ENCODE measurements around the gene B3GALT6. TPM values are rescaled to one million over a fixed set of nuclear protein-coding genes. Genes with fewer than 3 reads are reported as not detected.

The B3GALT6 gene
- total and polyA plus RNA-seq, 5 donors from 2014 or later, result 4.0 to 11.5 (median 9.4) TPM

DNA sequence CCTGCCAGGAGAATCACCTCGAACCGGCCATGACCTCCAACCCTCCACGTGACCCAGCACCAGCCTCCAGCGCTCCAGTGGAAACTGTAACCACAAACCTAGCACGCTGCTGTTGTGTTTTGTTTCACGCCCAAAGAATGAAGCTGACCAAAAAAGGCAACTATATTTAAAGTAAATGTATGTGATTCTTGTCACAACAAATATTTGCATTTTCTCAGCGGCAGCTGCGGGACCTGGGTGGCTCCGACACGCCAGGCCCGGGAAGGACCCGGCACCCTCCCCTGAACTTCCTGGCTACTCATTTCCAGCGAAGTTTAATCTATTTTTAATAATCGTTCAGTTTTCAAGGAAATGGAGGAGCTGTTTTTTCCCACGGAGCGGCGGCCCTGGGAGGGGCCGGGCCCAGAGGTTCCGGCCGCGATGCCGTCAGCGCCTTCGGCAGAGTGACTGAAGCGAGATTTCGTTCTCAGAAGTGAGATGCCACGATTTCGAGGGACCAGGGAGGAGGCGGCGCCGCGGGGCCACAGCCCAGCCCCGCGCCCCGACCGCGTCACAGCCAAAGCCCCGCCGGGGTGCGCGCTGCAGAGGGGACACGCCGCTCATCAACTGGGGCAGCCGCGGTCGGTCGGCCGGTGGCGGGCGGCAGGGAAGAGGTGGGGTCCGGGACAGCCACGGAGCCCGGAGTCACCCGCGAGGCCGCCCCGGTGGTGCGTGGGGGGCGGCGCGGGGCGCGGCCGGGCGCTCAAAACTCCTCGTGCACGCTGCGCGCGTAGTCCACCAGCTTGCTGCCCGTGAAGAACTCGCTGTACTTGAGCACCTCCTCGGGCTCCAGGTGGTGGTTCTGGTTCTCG is 15.0 kb upstream of the B3GALT6 start:
- peaks cover 13% of the 10 kb centered on the region for H3K36me3 Mint-ChIP-seq
- H3K9me3 ChIP-seq (ENCODE audit: control insufficient read depth in 2 of 2, low read length in 2 of 2), result no peaks in the 10 kb centered on the region
- peaks cover 0 to 2% (median 0%) of the 10 kb centered on the region in 7 donors for H3K9me3 Mint-ChIP-seq
- peaks cover 6% of the 10 kb centered on the region for H3K27me3 Mint-ChIP-seq
- H3K27me3 ChIP-seq (ENCODE audit: control insufficient read depth, insufficient read depth, low read length), result no peaks in the 10 kb centered on the region
- H3K4me3 Mint-ChIP-seq, result peak overlapping the region; percentile 80 to 98 (median 87)
- DNase-seq (peak; percentile 49 to 59 (median 57)), ATAC-seq (ENCODE audit: low read depth in 2 of 2) (peak; percentile 22 to 42)
- H3K36me3 ChIP-seq (ENCODE audit: control insufficient read depth, insufficient read depth, low read length), result peaks cover 9% of the 10 kb centered on the region
- H3K27ac Mint-ChIP-seq, result peak overlapping the region; percentile 98 to 99 (median 98)
- H3K4me3 ChIP-seq (ENCODE audit: low read depth, low read length), result no peak overlapping the region
- peaks cover 71% of the 10 kb centered on the region for H3K4me1 ChIP-seq (ENCODE audit: control insufficient read depth, insufficient read depth, low read length, poor library complexity, severe bottlenecking)
- H3K27ac ChIP-seq (ENCODE audit: insufficient read depth, low read length, poor library complexity, severe bottlenecking), result peak overlapping the region; percentile 84
- H3K4me1 Mint-ChIP-seq, result peaks cover 3 to 44% (median 18%) of the 10 kb centered on the region in 4 donors

DNA sequence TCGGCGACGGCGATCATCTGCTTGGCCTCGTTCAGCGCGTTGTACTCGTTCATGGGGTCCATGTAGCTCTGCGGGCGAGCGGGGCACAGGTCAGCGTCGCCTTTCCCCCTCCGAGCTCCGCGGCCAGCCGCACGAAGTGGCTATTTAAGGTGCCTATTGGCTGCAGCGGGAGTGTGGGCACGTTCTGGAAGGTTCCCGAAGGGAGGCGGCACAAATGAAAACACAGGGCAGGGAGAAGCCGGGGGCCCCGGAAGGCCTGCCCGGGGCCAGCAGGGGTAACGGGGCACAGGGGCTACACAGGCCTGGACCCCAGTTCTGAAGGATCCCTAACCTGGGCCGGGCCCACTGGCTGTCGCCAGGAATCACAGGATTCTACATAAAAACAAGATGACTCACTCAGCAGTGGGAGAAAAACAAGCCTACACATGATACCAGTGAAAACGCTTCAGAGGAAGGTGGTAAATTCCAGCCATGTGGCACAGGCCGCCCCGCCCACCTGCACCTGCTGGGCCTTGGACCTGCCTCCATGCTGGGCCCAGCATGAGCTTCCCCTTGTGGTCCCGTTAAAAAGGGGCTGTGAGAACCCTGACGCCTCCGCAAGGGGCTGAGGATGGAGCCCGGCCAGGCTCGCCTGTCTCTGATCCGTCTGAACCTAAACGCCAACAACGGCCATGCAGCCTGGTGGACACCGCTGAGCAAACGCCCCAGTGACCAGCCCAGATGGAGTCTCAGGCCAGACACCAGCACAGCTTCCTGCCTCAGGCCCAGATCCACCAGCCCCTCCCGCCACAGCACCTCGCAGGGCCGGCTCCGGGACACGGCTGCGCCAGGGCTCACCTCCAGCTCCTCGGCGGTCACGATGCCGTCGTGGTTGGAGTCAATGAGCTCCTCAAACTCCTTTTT is 14.2 kb upstream of the B3GALT6 start:
- no peaks in the 10 kb centered on the region for H3K27me3 ChIP-seq (ENCODE audit: control insufficient read depth, insufficient read depth, low read length)
- H3K9me3 Mint-ChIP-seq, result peaks cover 0 to 2% (median 0%) of the 10 kb centered on the region in 7 donors
- no peak overlapping the region for H3K4me3 ChIP-seq (ENCODE audit: low read depth, low read length)
- H3K4me1 Mint-ChIP-seq, result peaks cover 5 to 44% (median 19%) of the 10 kb centered on the region in 4 donors
- peak overlapping the region in 2 of 3 donors; percentile 38 to 67 for H3K27ac Mint-ChIP-seq
- H3K4me3 Mint-ChIP-seq, result peak overlapping the region in 2 of 4 donors; percentile 15 to 21
- ATAC-seq (ENCODE audit: low read depth in 2 of 2), result no peak
- H3K27me3 Mint-ChIP-seq, result peaks cover 6% of the 10 kb centered on the region
- no peaks in the 10 kb centered on the region for H3K9me3 ChIP-seq (ENCODE audit: control insufficient read depth in 2 of 2, low read length in 2 of 2)
- H3K4me1 ChIP-seq (ENCODE audit: control insufficient read depth, insufficient read depth, low read length, poor library complexity, severe bottlenecking), result peaks cover 63% of the 10 kb centered on the region
- H3K27ac ChIP-seq (ENCODE audit: insufficient read depth, low read length, poor library complexity, severe bottlenecking), result peak overlapping the region; percentile 84
- H3K36me3 ChIP-seq (ENCODE audit: control insufficient read depth, insufficient read depth, low read length), result peaks cover 15% of the 10 kb centered on the region
- no peak for DNase-seq
- peaks cover 16% of the 10 kb centered on the region for H3K36me3 Mint-ChIP-seq

DNA sequence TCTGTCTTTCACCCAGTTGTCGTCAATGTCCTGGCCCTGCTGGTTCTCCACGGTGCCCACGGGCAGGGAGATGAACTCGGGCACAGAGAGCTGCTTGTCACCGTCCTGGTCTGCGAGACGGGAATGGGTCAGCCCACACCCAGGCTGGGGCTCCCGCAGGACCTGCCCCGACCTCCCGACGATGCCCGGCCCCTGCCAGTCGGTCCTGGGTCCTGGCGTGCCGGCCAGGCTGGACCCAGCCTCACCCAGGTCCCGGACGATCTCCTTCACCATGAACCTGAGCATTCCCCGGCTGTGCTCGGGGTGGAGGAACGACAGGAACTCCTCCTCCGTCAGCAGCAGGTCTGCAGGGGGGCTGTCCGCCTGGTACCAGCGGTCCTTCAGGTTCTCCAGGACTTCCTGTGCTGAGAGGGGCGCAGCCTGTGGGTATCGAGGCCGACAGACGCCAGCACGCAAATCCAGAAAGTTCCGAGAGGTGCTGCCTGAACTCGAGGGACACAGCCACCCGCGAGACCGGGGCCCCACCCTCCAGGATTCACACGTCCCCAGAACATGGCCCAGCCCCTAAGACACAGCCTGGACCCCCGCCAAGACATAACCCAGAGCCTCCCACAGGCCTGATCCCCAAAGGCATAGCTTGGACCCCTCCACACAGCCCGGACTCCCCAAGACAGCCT is 13.4 kb upstream of the B3GALT6 start:
- H3K27ac Mint-ChIP-seq, result peak overlapping the region; percentile 67 to 88 (median 86)
- Histone ChIP-seq H3K27me3 (ENCODE audit: control insufficient read depth, insufficient read depth, low read length) (no peaks in the 10 kb centered on the region), H3K27ac (ENCODE audit: insufficient read depth, low read length, poor library complexity, severe bottlenecking) (peak overlapping the region; percentile 84), H3K9me3 (ENCODE audit: control insufficient read depth in 2 of 2, low read length in 2 of 2) (no peaks in the 10 kb centered on the region), H3K4me1 (ENCODE audit: control insufficient read depth, insufficient read depth, low read length, poor library complexity, severe bottlenecking) (peaks cover 55% of the 10 kb centered on the region), H3K4me3 (ENCODE audit: low read depth, low read length) (no peak overlapping the region), H3K36me3 (ENCODE audit: control insufficient read depth, insufficient read depth, low read length) (peaks cover 21% of the 10 kb centered on the region)
- H3K4me3 Mint-ChIP-seq, result peak overlapping the region in 2 of 4 donors; percentile 39 to 47
- ATAC-seq (ENCODE audit: low read depth in 2 of 2), result no peak
- peaks cover 19% of the 10 kb centered on the region for H3K36me3 Mint-ChIP-seq
- no peak for DNase-seq
- peaks cover 6% of the 10 kb centered on the region for H3K27me3 Mint-ChIP-seq
- peaks cover 0 to 2% (median 0%) of the 10 kb centered on the region in 7 donors for H3K9me3 Mint-ChIP-seq
- peaks cover 5 to 42% (median 20%) of the 10 kb centered on the region in 4 donors for H3K4me1 Mint-ChIP-seq

DNA sequence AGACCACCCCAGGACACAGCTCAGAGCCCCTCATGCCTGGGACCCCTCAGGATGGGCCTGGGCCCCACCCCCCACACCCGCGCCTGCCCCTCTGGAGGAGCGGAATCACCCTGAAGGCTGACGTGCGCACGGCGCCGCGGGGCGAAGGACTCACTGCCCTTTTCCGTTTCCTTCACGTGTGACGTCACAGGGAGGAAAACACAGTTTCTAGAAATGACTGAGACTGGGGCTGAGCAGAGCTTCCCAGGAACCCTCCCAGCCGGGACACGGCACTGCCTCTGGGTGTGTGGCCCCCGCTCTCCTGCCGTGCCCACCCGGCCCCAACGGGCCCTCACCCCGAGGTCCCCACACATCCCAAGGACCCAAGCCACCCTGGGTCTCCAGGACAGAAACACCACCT is 12.7 kb upstream of the B3GALT6 start:
- Histone ChIP-seq H3K27me3 (ENCODE audit: control insufficient read depth, insufficient read depth, low read length) (no peaks in the 10 kb centered on the region), H3K36me3 (ENCODE audit: control insufficient read depth, insufficient read depth, low read length) (peaks cover 21% of the 10 kb centered on the region), H3K4me3 (ENCODE audit: low read depth, low read length) (no peak overlapping the region), H3K27ac (ENCODE audit: insufficient read depth, low read length, poor library complexity, severe bottlenecking) (peak overlapping the region; percentile 84), H3K9me3 (ENCODE audit: control insufficient read depth in 2 of 2, low read length in 2 of 2) (no peaks in the 10 kb centered on the region), H3K4me1 (ENCODE audit: control insufficient read depth, insufficient read depth, low read length, poor library complexity, severe bottlenecking) (peaks cover 49% of the 10 kb centered on the region)
- peak overlapping the region in 2 of 3 donors; percentile 86 to 88 for H3K27ac Mint-ChIP-seq
- H3K27me3 Mint-ChIP-seq, result peaks cover 6% of the 10 kb centered on the region
- peak overlapping the region; percentile 7 to 56 (median 43) for H3K4me3 Mint-ChIP-seq
- peak; percentile 53 to 68 (median 58) for DNase-seq
- peaks cover 19% of the 10 kb centered on the region for H3K36me3 Mint-ChIP-seq
- H3K9me3 Mint-ChIP-seq, result peaks cover 0 to 2% (median 0%) of the 10 kb centered on the region in 7 donors
- peak in 1 of 2 donors; percentile 11 for ATAC-seq (ENCODE audit: low read depth in 2 of 2)
- H3K4me1 Mint-ChIP-seq, result peaks cover 5 to 40% (median 19%) of the 10 kb centered on the region in 4 donors

DNA sequence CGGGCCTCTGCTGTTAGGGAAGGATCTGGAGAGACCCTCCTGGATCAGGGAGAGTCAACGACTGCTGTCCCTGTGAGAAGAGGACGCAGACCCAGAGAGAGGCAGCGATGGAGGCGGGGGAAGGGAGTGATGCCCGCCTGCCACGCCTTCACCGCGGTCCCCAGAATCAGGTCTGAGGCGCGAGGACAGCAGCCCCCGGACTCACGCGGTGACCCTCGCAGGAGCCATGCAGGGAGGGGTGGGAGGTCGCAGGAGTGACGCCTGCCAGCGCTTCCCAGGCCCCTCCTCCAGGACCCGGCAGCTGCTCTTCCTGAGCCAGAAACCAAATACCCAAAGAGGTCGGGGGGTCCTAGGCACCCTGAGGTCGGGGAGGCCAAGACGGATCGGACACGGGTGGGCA is 11.8 kb upstream of the B3GALT6 start:
- Histone ChIP-seq H3K27me3 (ENCODE audit: control insufficient read depth, insufficient read depth, low read length) (no peaks in the 10 kb centered on the region), H3K4me3 (ENCODE audit: low read depth, low read length) (no peak overlapping the region), H3K27ac (ENCODE audit: insufficient read depth, low read length, poor library complexity, severe bottlenecking) (peak overlapping the region; percentile 84), H3K4me1 (ENCODE audit: control insufficient read depth, insufficient read depth, low read length, poor library complexity, severe bottlenecking) (peaks cover 40% of the 10 kb centered on the region), H3K36me3 (ENCODE audit: control insufficient read depth, insufficient read depth, low read length) (peaks cover 22% of the 10 kb centered on the region), H3K9me3 (ENCODE audit: control insufficient read depth in 2 of 2, low read length in 2 of 2) (no peaks in the 10 kb centered on the region)
- H3K36me3 Mint-ChIP-seq, result peaks cover 19% of the 10 kb centered on the region
- peak overlapping the region in 1 of 4 donors; percentile 64 for H3K4me3 Mint-ChIP-seq
- peaks cover 5 to 34% (median 16%) of the 10 kb centered on the region in 4 donors for H3K4me1 Mint-ChIP-seq
- peak overlapping the region in 1 of 3 donors; percentile 47 for H3K27ac Mint-ChIP-seq
- ATAC-seq (ENCODE audit: low read depth in 2 of 2) (no peak), DNase-seq (no peak)
- H3K27me3 Mint-ChIP-seq, result peaks cover 6% of the 10 kb centered on the region
- H3K9me3 Mint-ChIP-seq, result peaks cover 0 to 2% (median 0%) of the 10 kb centered on the region in 7 donors

DNA sequence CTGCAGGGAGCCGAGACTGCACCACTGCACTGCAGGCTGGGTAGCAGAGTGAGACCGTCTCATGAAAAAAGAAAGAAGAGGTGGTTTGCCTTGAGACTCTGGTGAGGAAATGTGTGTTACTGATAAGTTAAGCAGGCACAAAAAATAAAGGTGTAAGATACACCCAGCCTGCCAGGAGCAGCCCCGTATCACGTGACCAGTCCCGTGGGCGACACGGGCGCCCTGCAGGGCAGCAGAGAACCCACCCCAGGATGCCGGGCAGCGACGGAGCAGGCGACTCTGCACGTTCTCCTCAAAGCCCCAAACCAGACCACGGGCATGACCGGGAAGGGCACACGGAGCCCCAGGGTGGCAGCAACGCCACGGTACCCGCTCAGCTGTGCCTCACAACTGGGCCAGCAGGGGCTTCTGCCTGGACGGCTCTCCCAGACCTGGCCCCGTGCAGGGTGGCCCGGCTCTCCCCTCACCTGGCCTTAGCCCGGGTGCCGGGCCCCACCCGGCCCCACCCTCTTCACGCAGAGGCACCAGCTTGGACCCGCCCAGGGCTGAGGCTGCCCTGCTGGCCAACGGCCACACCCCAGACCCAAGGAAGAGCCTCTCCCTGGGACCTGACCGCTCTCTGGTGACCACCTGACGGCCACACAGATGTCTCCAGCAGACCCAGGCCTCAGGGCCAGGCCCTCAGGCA is 10.0 kb upstream of the B3GALT6 start:
- ATAC-seq (ENCODE audit: low read depth in 2 of 2) (no peak), DNase-seq (no peak)
- no peaks in the 10 kb centered on the region for H3K9me3 ChIP-seq (ENCODE audit: control insufficient read depth in 2 of 2, low read length in 2 of 2)
- H3K4me1 Mint-ChIP-seq, result peaks cover 0 to 30% (median 12%) of the 10 kb centered on the region in 4 donors
- H3K27me3 Mint-ChIP-seq, result no peaks in the 10 kb centered on the region
- peaks cover 20% of the 10 kb centered on the region for H3K36me3 Mint-ChIP-seq
- no peak overlapping the region for H3K4me3 Mint-ChIP-seq
- H3K27ac Mint-ChIP-seq, result no peak overlapping the region
- peaks cover 39% of the 10 kb centered on the region for H3K36me3 ChIP-seq (ENCODE audit: control insufficient read depth, insufficient read depth, low read length)
- H3K27me3 ChIP-seq (ENCODE audit: control insufficient read depth, insufficient read depth, low read length), result no peaks in the 10 kb centered on the region
- peaks cover 0 to 2% (median 0%) of the 10 kb centered on the region in 7 donors for H3K9me3 Mint-ChIP-seq
- H3K4me3 ChIP-seq (ENCODE audit: low read depth, low read length), result no peak overlapping the region
- H3K4me1 ChIP-seq (ENCODE audit: control insufficient read depth, insufficient read depth, low read length, poor library complexity, severe bottlenecking), result peaks cover 22% of the 10 kb centered on the region
- no peak overlapping the region for H3K27ac ChIP-seq (ENCODE audit: insufficient read depth, low read length, poor library complexity, severe bottlenecking)

Measured in CD4-positive, CD25-positive, alpha-beta regulatory T cell (primary cell).